Lower leg skin (tissue), 3 donors: ENCODE data around the gene NLK.

ENCODE experiments used
- CTCF ChIP-seq, 3 donors: fragments of 450-650 bp; IDR thresholded peaks; one replicate each; pipeline ENCODE4 v1.5.1; 2016; ENCODE audit warnings: antibody characterized with exemption in 3 of 3, mild to moderate bottlenecking in 3 of 3, moderate library complexity in 2 of 3
- POLR2A ChIP-seq, 2 donors: fragments of 450-650 bp; IDR thresholded peaks; one replicate each; pipeline ENCODE4 v1.6.1; 2016 to 2017; ENCODE audit warnings: antibody characterized with exemption in 2 of 2, mild to moderate bottlenecking in 1 of 2, moderate library complexity in 1 of 2

- TF ChIP-seq CTCF (IDR thresholded peaks at IDR 0.05), result no peak
- no peak for TF ChIP-seq POLR2A (IDR thresholded peaks at IDR 0.05)
These were observed 179.4 kb downstream of the NLK start for GRCh38 chr17:28221751-28222414.
